GM12874 (cell line): ENCODE data around the gene EEFSEC.

Source experiments
- TF ChIP-seq, protein P1 (sequence below): IDR thresholded peaks from 2 replicates; pipeline ENCODE4 v1.5.1; 2011; ENCODE audit warnings: low read depth, mild to moderate bottlenecking, control low read depth, low read length, moderate library complexity; ENCODE audit not compliant: insufficient read depth

EEFSEC gene

DNA sequence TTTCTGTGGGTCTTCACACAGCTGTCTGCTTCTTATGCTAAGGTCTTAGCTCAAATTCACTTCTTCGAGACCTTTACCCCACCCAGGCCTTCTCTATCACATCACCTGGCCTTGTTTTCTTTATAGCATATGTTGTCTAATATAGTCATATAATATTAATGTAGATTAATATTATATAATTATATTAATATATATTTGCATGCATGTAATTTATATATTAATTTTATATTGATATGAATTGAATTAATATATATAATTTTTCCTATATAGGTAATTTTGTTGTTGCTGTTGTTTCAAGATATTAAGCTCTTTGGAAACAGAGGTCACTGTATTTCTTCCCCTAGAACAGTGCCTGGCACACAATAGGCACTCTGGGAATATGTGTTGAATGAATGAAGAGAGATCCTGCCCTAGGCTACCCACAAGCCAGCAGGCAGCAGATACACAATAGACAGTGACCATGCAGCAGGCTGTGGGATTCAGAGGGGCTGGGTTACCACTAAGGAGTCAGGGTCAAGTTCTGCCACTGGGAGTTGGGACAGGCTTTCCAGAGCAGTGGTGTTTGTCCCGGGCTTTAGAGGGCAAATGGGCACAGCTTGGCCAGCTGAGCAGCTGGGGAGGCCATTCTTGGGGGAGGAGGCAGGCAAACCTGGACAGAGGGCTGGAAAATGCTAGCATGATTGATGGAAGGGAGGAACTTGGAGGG lies 187.1 kb downstream of the EEFSEC start:
- TF ChIP-seq, protein P1, sequence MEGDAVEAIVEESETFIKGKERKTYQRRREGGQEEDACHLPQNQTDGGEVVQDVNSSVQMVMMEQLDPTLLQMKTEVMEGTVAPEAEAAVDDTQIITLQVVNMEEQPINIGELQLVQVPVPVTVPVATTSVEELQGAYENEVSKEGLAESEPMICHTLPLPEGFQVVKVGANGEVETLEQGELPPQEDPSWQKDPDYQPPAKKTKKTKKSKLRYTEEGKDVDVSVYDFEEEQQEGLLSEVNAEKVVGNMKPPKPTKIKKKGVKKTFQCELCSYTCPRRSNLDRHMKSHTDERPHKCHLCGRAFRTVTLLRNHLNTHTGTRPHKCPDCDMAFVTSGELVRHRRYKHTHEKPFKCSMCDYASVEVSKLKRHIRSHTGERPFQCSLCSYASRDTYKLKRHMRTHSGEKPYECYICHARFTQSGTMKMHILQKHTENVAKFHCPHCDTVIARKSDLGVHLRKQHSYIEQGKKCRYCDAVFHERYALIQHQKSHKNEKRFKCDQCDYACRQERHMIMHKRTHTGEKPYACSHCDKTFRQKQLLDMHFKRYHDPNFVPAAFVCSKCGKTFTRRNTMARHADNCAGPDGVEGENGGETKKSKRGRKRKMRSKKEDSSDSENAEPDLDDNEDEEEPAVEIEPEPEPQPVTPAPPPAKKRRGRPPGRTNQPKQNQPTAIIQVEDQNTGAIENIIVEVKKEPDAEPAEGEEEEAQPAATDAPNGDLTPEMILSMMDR, result no peak

DNA sequence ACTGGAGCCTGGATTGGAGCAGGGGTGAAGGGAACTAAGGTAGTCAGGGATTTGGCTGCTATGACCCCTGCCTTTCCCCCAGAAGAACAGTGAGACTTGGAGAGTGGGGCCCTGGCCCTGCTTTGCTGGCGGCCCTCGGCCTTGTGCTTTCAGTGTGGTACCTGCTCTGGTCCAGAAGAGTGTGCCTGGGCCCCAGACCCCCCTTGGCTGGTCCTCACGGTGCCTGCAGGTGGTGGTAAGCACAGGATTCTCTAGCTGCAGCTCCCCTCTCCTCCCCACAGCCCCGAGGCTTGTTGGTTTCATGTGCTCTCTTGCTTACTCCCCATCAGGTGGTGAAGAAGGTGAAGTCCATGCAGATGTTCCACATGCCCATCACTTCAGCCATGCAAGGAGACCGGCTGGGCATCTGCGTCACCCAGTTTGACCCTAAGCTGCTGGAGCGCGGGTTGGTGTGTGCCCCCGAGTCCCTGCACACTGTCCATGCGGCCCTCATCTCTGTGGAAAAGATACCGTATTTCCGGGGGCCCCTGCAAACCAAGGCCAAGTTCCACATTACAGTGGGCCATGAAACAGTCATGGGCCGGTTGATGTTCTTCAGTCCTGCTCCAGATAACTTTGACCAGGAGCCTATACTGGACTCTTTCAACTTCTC lies 187.7 kb downstream of the EEFSEC start:
- TF ChIP-seq, protein P1, result no peak

DNA sequence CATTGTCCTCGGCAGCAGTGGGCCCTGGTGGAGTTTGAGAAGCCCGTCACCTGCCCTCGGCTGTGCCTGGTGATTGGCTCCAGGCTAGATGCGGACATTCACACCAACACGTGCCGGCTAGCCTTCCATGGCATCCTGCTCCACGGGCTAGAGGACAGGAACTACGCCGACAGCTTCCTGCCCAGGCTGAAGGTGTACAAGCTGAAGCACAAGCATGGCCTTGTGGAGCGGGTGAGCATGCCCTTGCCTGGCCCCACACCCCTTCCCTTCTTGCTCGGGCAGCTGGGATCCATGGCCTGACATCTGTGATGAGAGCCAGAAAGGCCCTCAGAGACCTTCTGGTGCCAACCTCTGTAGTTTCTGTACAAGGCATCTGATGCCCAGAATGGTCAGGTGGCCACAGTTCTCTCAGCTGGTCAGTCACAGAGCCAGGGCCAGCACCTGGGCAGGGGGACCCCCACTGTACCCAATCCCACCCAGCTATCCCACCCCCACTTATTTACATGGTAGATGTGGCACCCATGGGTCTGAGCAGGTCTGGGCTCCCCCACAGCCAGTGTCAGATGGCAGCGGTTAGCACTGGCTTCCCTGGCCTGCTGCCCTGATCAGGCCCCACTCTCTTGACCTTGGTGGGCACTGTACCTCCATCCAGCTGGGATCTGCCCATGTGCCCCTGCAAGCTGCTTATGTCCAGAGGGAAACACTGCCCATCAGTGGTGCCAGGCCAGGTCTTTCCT lies 188.5 kb downstream of the EEFSEC start:
- TF ChIP-seq, protein P1, result no peak

DNA sequence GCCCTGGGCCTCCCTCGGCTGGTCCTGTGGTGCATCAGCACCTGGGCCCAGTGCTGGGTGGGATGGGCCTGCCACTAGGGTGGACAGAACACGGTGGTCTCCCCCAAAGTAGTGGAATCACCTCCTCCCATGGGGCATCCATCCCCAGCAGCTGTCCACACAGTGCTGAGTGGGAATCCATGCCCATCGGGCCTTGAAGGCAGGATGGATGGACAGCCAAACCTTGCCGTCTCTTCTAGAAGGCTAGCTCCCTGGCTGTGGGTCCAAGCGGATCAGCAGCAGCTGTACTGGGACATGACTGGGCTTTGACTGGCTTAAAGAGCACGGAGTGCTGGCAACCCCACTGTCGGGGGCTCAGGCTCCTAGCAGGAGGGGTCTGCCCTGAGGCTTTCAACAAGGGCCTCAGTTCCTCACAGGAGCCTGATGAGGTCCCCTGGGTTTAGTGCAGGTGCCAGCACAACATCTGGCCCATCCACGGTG lies 189.5 kb downstream of the EEFSEC start:
- TF ChIP-seq, protein P1, result no peak

DNA sequence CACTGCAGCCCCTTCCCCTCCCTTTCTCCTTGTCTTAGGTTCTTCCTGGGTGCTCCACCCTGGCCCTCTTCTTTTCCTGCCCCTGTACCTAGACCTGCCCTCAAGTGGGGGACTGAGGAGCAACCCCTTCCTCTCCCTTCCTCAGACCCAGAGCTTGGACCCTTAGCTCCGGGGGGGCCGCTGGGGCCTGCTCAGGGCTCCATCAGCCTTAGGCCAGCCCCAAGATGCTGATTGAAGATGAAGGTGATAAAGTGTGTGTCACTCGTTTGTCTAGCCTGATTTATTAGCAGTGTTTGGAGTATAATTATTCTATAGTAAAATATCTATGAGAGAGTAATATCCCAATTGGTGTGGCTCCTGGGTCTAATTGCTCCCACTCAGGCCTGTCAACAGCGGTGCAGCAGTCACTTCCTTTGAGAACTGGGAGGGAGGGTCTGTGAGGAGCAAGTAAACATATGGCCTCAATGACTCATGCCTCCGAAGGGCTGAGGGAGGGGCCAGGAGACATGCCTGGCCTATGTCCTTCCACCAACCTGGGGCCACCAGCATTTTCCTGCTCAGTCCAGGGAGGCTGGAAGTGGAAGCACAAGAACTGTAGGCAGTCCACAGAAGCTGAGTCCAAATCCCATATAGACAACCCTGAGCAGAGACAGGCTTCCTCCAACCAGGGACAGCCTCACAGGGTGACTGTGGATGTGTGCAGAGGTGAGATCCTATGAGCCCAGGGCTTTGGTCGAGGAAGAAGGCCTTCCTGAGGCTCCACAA lies 190.2 kb downstream of the EEFSEC start:
- TF ChIP-seq, protein P1, result no peak

DNA sequence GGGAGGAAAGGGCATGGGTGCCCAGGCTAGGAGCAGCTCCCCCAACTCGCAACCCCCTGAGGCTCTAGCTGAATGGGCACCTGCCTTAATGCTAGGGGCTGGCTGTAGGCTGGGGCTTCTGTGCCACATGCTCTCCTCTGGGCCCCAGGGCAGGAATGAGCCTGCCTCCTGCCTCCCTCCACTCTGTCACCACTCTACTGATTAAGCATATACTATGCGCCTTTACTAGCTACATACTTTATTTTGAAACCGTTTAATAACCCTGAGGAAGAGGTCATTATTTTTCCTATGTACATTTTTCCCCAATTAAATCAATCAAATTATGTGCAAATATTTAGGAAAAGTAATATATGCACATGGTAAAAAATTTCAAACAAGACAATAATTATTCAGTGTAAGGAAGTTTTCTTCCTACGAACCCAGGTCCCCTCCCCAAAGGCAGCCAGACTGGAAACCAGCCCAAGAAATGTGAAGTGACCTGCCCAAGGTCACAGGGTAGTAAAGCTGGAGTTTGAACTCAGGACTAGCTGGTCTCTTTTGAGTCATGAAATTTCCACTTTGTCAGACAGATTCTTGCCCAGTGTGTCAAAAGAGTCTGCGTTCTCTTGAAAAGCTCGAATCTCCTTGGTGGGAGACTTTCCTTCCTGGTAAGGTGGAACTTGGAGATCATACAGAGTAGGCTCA lies 190.9 kb downstream of the EEFSEC start:
- TF ChIP-seq, protein P1, result no peak
